NCI-H187 (cell line): Measurements from ENCODE around the gene WNT2.

Experiments used
- DNase-seq, 2 experiments: peaks; one replicate each; lab custom pipeline; 2025; lab: John Stamatoyannopoulos, UW

Gene WNT2

GRCh38 chr7:117322741-117323304 is at the start of gene WNT2:
WNT2 (minus strand) TSS chr7:117323058; CDS start chr7:117322989, 69 bp downstream.
- no peak for DNase-seq

DNA sequence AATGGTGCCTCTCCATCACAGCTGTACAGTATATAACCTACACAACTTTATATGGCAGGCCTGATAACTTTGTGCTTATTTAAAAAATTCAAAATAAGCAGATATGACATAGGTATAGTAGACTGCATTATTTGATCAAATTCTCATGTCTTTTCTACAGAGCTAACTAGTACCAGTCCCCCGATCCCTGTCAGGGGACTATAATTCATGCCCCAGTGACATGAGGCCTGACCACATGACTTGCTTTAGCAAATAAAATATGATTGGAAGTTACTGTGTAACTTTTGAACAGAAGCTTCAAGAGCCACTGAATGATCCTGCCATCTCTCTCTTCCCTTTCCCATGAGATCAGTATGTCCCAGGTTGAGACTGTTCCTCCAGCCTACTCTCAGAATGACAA is 49.2 kb upstream of the WNT2 start:
- DNase-seq = no peak

DNA sequence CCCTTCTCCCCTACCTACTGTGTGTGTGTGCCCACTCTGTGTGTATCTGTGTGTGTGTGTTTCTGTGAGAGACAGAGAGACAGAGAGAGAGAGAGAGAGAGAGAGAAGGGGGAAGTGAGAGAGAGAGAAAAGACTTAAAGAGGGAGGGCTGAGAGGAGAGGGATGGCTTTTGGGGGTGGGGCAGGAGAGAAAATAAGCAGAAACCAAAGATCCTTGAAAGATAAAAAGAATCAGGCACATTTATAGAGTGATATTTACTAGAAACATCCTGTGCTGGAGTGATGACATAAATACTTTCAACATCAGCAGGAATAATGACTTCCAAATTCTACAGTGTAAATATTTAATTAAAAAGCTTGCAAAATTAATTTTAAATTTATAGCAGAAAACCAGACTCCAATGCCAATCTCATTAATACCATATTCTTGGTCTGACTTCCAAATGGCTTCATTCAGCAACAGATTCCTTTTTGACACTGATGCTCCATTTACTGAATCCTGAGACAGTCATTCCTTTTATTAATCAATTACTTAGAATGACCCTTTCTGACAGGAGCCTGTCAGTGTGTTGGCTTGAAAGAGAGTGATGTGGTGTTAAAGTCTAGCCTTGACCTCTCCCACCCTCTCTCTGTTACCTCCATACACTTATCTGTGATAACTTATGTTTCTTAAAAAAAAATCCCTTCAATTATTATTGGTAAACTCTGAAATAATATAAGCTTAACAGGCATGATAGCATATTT is 41.7 kb upstream of the WNT2 start:
- DNase-seq = no peak

GRCh38 chr7:117362294-117362888 is 39.5 kb upstream of the WNT2 start:
- DNase-seq = no peak

- DNase-seq = no peak
Observed at GRCh38 chr7:117350027-117350426, 27.2 kb upstream of the WNT2 start.

DNA sequence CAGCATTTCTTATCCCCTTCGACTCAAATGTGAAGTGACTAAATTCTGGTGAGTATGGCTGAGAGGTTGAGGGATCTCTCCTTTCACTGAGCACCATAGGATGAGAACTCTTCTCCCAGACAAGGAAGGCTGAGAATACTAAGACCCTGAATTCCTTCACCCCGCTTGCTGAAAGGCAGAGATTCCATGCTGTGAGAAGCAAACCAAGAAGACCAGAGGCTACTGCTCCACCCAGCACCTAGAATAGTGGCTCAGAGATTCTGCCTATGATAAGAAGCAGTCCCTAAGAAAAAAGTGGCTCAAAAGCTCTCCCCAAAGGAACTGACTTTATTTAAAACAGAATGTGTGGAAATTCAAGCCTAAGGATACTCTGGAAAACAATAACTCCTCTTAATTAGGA is 26.7 kb upstream of the WNT2 start:
- no peak for DNase-seq

- no peak for DNase-seq
Observed at GRCh38 chr7:117347962-117348672, 25.3 kb upstream of the WNT2 start.

- DNase-seq = no peak
Observed at GRCh38 chr7:117347480-117347879, 24.6 kb upstream of the WNT2 start.

GRCh38 chr7:117346161-117346560 is 23.3 kb upstream of the WNT2 start:
- DNase-seq = no peak

DNA sequence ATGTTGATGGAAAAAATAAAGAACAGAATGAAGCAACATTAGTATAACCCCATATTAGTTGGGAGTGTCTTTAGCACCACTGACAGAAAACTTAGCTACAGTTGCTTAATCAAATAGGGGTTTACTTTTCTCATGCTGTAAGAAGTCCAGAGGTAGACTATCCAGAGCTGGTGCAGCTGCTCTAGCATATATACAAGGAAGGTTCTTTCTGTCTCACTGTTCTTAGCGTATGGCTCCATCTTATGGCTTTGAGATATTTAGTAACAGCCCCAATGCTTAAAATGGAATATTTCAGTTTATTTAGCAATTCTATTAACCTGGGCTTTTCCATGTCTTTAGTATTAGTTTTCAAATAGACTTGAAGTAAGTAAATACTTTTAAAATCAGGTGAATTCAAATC is 15.2 kb upstream of the WNT2 start:
- no peak for DNase-seq

GRCh38 chr7:117333168-117333567 is 10.3 kb upstream of the WNT2 start:
- no peak for DNase-seq

DNA sequence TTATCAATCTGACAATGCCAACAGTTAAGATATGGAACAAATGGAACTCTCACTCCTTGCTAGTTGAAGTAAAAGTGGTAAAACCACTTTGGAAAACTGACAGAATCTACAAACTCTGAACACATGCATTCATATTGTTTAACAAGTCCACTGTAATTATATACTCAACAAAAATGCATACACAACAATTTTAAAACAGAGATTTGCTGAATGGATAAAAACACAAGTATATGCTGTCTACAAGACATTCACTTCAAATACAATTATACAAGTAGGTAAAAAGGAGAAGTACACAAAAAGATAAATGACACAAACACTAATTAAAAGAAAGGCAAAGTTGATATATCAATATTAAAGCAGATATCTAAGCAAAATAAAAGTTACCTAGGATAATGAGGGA is 9.2 kb upstream of the WNT2 start:
- DNase-seq = no peak

DNA sequence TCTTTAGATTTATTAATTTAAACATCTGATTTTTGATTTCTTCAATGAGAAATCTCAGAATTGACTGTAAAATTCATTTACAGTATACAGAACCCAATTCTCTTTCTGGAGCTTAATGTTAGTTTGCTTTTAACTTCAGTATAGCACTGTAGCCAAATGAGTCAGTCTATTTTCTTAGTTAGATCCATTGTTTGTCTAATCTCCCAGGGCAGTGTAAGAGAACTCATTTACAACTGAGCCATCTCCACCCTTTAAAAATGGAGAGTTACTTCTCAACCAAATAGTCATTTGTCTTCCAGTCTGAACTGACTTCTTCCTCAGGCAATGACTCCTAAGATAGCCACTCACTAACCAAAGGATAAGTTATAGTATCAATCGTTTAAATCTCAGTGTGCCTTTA is 3.0 kb upstream of the WNT2 start:
- no peak for DNase-seq

GRCh38 chr7:117324960-117325359 is 2.1 kb upstream of the WNT2 start:
- DNase-seq = no peak

DNA sequence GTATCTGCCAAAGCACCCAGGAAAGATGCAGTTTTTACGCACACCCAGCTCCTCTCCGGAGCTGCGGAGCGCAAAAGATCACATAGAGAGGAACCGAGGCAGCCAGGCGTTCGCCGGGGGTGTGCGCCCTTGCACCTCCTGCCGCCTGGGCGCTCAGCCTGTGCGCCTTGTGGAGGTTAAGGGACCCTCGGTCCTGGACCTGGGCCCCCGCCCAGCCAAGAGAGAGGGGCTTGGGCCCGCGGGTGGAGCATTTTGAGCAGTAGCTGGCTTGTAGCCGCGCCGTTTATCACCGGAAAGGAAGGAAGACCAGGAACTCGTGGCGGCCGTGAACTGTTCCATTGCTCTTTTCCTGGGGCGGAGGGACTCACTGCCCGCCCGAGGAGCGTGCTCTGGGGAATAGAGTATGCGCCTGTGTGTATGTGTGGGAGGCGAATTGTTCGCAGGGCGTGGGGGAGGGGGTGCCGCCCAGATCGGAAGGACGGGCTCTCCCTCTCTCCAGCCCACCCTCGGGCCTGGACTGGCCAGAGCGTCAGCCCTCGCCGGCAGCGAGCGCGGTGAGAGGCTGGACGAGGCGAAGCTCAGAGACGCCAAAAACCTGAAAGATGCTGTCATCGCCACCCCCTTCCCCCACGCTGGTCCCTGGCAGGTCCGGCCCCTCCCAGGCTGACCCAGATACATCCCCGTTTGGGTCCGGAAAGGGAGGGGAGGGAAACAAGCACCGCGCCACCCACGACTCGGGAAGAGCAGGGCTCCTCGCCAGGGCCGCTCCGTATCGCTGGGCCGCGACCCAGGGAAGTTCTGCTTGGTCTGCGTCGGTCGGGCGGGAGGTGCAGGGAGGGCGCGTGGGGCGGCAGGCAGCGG is 1.2 kb upstream of the WNT2 start:
- no peak for DNase-seq

- DNase-seq = no peak
Observed at GRCh38 chr7:117323305-117323850, 520 bp upstream of the WNT2 start.

DNA sequence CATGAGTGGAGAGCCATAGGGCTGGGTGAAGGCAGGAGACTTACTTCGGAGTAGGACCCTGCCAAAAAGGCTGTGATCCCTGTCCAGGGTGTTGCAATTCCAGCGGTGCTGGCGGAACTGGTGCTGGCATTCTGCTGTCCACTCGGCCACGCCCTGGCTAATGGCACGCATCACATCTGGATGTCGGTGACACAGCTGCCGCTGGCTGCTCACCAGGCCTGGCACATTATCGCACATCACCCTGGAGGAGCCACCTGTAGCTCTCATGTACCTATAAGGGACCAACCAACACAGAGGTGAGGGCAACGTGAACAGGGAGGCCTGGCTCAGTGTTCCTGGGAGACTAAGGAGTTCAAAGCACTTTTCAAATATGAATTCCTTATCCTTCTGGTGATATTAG is 2.3 kb downstream of the WNT2 start:
- DNase-seq = no peak

- no peak for DNase-seq
Observed at GRCh38 chr7:117319181-117319580, 3.7 kb downstream of the WNT2 start.

- no peak for DNase-seq
Observed at GRCh38 chr7:117313582-117313981, 9.3 kb downstream of the WNT2 start.

DNA sequence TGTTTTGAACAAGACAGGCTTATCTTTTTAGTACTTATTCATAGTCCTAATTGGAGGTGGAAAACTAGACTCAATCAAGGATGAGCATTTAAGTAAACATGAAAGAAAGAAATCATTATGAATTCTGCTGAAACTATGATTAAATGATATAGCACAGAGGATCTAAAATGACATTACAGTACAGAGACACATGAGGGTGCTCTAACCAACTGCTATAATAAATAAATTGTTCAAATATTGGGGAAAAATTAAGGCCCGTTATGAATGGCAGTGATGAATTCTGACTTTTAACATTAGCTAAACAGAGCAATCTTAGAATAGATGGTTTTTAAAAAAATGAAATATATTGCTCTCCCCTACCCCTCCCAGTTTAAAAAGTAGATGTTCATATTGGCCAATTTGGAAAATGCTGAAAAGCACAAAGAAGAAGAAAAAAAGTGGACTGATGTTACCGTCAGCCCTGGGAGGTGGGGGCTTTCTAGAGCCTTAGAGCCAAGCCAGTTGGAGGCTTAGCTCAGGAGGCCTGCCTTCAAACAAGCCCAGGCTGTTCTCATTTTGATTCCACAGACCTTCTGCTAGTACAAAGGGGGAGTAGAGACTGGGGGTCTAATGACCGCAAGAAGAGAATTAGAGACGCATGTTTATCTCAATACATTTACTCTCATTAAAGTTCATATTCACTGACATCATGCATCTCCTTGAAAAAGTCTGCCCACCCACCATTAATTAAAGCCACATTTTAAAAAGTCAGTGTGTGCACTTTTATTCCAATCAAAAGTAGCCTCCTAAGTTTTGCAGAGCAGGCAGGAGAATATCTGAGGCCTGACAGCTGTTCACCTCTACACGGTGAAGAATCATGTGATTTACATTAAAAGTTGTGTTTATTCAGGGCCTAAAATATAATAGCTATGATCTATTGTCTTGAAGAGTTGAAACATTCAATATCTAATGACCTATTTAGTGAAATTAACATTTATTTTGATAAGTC is 10.0 kb downstream of the WNT2 start:
- DNase-seq = no peak
